ENCODE measurements around the gene CHGA.

The CHGA gene

GRCh38 chr14:92945544-92945943, 22.6 kb downstream of the CHGA start:
- no peak for DNase-seq (ENCODE audit: low spot score)

GRCh38 chr14:92945959-92946846, 23.3 kb downstream of the CHGA start:
- no peak for DNase-seq (ENCODE audit: low spot score)

DNA sequence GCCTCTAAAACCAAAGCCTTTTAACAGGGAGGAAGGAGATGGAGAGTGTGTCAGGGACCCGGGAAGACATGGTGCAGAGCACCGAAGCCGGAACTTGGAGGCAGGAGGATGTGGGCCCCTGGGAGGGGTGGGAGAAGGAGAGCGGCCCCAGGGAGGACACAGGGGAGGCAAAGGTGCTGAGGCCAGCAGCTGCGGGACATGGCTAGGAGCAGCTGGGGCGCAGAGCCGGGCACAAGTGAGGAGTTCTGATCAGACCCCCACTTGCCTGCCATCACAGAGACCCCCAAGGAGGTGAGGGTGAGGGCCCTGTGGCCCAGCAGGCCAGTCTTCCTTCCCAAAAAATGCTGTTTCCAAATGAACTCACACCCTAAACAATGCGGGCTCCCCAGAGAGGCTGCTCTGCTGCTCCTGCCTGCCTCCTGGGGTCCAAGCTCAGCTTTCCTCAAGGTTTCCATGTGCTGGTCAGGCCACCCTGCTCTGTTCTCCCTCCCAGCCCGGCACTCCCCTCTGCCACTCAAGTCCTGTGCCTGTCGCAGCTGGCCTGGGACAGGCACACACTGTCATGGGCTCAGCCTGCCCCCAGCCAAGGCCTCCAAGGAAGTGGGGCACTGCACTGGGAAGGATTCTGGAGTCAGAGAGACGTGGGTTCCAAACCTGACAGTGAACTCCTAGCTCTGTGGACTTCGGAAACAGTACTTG, 24.0 kb downstream of the CHGA start:
- DNase-seq (ENCODE audit: low spot score): no peak

- no peak for DNase-seq (ENCODE audit: low spot score)
Observed at GRCh38 chr14:92948647-92949046, 25.7 kb downstream of the CHGA start.

GRCh38 chr14:92949496-92950192, 26.7 kb downstream of the CHGA start:
- no peak for DNase-seq (ENCODE audit: low spot score)

DNA sequence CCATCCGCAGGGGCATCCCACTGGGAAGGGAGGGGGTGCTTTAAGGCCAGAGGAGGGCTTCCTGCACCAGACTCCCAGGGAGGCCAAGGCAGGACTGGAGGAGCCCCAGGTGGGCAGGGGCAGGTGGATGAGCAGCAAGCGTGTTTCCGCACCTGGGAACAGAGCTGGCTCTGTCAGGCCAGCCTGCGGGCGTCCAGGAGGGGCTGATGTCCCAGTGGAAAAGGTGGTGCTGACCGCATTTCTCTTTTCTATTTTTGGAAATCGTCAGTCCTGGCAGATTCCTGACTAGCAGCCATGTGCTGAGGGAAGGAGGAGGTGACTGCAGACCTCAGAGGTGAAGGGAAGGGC, 27.2 kb downstream of the CHGA start:
- DNase-seq (ENCODE audit: low spot score): no peak

GRCh38 chr14:92950773-92951172, 27.8 kb downstream of the CHGA start:
- no peak for DNase-seq (ENCODE audit: low spot score)

- DNase-seq (ENCODE audit: low spot score): no peak
Observed at GRCh38 chr14:92951261-92951660, 28.3 kb downstream of the CHGA start.

DNA sequence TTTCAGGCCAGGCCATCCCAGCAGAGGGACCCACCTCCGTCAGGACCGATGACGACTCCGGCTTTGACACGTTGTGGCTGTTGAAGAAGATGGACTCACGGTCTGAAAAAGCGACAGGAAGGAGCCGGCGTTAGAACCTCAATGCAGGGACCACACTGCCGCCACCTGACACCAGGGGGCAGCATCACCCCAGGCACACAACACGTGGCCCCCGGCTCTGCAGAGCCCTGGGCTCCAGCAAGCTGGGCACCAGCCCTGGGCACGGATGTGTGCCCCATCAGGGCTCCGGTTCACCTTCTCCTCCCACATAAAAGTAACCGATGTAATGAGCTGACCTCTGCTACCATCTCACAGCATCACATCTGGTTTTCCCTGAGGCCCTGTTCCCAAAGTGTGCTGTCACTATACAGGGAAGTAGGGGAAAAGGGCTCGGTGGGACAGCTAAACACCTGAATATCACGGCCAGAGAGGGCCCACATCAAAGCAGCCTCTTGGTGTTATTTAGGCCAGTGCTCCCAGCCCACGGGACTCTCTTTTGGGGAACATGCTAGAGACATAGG, 29.0 kb downstream of the CHGA start:
- DNase-seq (ENCODE audit: low spot score): peak; percentile 83

DNA sequence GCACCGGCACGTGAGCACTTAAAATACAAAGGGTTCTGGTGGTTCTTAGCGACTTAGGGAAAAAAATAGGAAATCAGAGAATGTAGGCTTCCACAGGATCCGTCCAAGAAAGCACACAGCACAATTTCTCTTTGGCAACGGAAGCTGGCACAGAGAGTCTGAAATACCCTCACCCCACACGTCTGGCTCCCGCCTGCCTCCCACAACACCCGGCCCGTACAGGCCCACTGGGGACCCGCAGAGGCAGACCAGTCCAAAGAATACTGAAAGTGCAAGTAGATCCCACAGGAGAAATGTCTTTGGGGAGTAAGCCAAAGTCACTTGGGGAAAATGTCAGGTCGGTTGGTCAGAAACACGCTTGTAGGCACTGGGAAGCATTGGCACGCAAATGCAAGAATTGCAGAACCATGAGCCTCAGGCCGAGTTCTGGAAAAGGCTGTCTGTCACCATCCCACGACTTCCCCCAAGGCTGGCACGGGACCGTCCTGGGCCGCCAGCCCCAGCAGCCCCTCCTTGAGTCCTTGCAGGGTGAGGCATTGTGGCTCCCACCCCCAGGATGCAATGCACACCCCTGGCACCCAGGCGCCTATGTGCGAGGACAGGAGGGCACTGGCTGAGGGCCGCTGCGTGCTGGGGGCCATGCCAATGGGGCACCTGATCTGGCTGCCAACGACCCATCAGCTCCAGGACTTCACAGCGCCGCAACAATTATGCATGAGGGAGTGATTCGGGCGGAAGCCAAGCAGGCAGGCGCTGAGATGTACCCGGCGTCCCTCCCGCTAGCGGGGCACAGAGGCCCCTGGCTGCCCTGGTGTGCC, 29.7 kb downstream of the CHGA start:
- DNase-seq (ENCODE audit: low spot score): no peak

GRCh38 chr14:92953526-92953925, 30.6 kb downstream of the CHGA start:
- DNase-seq (ENCODE audit: low spot score): no peak

DNA sequence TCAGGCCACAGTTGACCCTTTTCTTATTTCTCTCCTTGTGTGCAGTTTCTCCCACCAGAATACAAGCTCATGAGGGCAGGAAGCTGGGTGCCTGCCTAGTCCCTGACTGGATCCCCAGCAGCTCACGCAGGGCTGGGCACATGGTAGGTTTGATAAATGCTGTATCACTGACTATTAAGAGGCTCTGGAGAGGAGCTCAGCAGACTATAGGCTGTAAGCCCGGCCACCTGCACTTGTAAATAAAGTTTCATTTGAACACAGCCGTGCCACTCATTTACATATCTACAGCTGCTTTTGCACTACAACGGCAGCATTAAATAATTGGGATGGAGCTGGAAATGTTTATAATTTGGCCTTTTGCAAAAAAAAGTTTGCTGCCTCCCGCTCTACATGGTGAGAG, 32.0 kb downstream of the CHGA start:
- no peak for DNase-seq (ENCODE audit: low spot score)

- DNase-seq (ENCODE audit: low spot score): no peak
Observed at GRCh38 chr14:92955381-92955780, 32.4 kb downstream of the CHGA start.

DNA sequence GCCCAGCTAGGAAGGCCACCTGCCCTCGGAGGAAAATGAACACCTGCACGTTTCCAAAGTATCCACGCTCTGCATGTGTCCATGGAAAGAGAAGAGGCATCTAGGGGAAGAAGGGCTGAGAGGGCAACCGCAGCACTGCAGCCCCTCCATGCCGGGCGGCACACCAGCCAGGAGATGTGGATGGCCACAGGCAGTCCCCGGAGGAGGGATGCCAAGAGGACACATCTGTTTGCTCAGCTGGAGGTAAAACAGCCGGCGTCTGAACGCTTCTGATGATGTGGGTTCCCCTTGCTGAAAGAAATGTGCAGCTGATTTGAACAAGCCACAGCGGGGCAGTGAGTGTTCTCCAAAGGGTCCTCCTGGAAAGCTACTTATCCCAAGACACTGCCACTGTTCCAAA, 34.0 kb downstream of the CHGA start:
- DNase-seq (ENCODE audit: low spot score): no peak

DNA sequence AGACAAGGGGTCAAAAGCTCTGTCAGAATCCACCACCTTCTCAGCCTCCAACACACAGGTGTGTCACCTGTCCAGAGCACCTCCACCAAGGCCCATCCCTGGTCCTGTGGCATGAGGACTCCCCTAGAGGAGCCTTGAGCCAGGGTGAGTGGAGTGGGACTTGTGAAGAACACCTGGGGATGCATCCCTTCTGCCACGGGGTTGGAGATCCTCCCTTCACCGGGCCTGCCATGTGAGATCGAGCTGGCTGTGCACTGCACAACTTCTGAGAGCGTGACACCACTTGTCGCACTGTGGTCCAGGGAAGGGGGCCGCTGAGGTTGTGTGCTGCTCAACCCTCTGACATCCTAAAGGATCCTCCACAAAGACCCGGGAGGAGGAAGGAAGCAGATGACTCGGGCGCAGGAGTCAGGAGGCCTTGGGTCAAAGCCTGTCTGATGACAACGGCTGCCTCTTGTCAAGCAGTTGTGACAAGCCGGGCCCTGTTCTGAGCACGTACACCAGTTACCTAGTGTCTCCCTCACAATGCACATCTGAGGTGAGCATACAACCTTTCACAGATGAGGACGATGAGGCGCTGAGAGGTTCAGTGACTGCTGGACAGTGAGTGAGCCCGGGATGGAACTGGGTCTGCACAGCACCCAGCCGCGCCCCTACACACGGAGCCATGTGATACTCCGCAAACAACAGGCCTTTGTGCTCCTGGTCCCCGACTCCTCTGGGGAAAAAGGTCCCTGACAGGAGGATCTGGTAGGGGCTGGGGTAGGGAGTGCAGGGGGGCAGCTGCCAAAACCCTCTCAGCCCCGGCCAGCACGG, 35.6 kb downstream of the CHGA start:
- DNase-seq (ENCODE audit: low spot score): no peak

- DNase-seq (ENCODE audit: low spot score): no peak
Observed at GRCh38 chr14:92959189-92959531, 36.2 kb downstream of the CHGA start.

DNA sequence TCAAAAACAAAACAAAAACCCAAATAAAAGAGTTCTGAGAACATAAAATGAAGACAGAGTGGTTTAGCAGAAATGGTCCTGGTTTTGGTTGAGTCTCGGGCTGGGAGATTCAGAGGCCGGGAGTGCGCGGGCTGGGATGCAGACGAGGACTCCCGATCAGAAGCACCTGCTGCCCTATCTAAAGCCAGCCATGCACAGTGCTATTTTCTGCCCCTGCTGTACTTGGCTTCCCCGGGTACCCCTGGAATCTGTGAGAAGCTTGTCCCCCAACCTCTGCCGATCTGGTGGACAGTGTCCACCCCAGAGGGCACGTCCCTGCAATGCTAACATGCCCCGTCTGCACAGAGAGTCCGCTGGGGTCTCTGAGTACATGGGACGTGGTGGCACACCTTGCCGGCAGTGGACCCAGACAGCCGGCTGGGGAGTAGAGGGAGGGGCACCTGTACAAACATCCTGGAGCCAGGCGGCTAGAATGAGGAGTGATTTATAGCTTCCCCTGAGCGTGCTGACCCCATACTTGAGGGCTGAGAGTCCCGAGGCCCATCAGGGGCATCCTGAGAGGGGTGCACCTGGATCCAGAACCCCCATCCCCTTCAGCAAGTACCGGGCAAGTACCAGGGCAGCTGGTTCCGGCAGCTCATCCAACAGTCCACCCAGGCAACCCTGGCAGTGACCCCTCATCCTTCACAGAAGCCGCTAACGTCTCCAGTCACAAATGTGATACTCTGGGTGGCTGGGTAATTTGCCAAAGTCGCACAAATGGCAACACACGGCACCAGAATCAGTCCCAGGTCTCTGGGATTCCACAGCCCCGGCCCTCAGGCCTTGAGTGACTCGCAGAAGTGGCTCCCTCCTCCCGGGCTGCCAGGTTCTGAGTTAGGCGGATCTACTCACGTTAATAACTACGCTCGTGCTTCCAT, 37.1 kb downstream of the CHGA start:
- no peak for DNase-seq (ENCODE audit: low spot score)

- DNase-seq (ENCODE audit: low spot score): no peak
Observed at GRCh38 chr14:92960706-92961566, 38.0 kb downstream of the CHGA start.

GRCh38 chr14:92961567-92961855, 38.6 kb downstream of the CHGA start:
- DNase-seq (ENCODE audit: low spot score): no peak

Data from NAMALWA (cell line).